GM19324 (cell line): ENCODE measurements around the gene ARFGAP3.
"Not testable (repeated sequence)": the region's sequence is repeated elsewhere in the genome, so short reads cannot be mapped to it uniquely, and the experiment has no call there.

Experiments
- ATAC-seq: cut with Tn5 transposase; IDR thresholded peaks from one replicate; pipeline ENCODE4 v1.9.1; 2021; ENCODE audit warnings: mild to moderate bottlenecking, moderate library complexity; ENCODE audit not compliant: unreplicated experiment, low FRiP score

ARFGAP3 gene

DNA sequence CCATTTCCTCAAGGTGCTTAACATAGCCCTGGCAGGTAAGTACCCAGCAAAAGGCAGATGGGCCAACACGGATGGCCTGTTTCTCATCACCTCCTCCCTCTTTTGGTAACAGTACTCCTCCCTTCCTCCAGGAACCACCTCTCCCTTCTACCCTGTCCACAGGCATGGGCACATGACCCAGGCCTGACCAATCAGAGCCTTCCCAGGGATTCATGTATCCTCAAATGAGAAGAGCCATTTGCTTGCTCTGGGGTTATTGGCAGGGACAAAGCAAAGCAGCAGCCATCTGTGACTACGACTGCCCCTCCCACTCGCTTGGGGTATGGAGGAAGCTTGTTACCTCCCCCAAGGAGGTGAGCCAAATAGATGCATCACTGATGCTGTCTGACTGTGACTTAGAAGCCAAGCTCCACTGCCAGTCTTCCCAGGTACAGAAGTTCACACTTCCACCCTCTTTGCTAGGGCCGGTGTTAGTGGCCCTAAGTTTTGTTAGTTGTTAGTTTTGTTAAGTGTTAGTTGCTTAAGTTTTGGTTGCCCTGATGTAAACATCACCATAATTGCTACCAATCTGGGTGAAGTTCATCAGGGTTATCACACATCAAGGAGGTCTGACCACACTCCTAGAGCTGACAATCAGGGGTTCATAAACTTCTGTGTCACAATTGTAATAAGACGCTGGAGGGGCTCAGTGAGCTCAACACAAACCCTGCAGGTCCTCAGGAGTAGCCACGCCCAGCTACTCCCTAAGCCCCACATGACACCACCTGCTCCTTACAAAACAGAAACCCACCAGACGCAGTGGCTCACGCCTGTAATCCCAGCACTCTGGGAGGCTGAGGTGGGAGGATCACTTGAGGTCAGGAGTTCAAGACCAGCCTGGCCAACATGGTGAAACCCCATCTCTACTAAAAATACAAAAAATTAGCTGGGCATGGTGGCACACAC lies 57.3 kb downstream of the ARFGAP3 start:
- ATAC-seq: no peak

DNA sequence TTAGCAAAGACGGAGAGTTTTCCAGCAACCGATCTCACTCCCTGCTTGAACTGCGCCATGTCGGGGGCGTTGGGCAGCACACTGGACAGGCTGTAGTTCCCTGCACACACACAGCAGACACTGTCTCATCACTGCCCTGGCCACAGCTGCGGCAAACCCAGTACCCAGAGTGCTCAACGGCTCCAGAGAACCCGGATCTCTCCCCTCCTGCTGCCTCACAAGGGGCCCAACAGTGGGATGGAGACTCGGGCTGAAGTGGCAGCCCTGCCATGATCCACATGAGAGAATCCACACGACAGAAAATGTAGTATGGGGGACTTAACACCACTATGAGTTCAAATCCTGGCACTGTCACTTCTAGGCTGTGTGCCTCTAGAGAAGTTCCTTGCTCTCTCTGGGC lies 58.0 kb downstream of the ARFGAP3 start:
- no peak for ATAC-seq

DNA sequence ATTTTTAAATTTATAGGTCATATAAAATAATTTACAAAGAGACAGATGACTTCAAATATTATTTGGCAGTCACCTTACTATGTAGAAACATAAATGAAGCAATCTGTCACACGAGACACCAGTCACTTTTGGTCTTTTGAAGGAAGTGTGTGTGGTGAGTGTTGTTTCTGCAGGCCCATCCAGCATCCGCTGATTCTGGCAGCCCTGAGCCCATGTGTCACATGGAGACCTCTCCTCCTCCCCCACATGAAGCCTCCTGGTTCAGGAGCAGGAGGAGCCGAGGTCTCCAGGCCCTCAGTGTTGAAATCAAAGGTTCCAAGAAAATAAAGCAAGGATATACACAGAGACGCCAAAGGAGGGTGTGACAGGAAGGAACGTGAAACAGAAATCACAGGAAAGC lies 60.1 kb downstream of the ARFGAP3 start:
- ATAC-seq: no peak

DNA sequence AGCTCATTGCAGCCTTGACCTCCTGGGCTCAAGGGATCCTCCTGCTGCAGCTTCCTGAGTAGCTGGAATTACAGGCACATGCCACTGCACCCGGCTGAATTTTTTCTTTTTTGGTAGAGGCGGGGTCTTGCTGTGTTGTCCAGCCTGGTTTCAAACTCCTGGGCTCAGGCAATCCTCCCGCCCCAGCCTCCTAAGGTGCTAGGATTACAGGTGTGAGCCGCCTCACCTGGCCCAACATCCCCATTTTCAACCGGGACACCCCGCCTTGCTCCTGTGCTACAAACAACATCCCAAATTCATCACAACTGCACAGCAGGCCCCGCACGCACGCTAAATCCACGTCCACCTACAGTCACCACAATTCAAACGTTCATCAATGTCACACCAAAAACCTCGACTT lies 61.0 kb downstream of the ARFGAP3 start:
- ATAC-seq: no peak

DNA sequence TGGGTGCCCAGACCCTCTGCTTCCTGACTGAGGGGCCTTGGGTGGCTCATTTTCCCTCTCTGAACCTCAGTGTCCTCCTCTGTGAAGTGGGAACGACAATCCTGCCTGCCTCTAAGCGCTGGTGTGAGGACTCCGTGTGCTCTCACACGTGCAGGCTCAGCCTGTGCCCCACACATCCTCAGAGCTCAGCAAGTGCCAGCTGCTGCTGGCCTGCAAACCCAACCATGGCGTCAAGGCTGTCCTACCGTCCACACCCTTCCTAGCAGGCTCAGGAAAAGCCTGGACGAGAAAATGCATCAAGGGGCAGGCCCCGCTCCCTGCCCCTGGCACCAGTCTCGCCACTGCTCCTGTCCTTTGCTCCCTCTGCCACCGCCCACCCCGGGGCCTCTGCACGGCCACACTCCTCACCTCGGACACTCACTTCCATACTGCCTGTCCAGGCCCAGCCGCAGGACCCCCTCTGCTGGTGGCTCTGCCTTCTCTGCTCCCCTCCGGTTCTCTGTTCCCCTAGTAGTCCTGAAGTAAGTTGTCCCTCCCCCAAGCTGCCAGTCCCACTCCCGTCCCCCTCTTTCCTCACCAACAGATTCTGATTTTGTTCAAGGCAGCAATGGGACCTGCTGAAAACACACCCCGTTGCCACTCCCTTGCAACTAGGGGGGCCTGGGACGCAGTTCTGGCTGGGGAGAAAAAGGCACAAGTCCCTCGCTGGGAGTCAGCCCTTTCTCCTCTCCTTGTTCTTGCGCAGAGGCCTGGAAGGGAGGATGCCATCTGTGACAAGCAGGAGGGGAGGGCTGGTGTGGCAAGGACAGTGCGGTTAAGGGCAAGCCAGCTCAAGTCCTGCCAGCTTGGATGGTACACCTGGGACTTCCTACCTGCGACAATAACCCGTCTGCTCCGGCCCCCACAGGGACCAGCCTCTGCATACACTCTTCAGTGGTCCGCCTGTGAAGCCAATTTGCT lies 62.2 kb downstream of the ARFGAP3 start:
- no peak for ATAC-seq

DNA sequence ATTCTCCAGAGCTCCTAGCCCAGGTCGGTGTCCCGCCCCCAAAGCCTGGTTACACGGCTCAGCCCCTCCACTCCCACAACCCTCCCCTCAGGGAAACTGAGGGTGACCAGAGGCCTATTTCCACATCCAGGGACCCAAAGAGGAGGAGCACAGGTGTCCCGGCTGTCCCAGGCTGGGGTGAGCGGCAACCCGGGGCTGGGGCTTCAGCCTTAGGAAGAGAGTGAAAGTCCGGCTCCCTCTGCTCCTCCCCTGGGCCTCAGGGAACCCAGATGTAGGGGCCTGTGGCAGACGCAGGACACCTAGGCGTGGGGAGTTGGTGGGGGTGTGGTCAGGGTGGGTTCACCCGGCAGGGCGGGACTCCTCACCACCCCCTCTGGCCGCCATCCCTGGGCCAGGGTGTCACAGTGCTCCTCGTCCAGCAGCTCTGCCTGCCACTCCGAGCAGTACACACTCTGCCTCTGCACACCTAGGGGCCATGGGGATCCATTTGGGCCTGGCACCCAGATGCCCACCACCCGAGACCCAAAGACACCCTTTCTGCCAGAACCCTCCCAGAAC lies 63.1 kb downstream of the ARFGAP3 start:
- ATAC-seq: no peak

DNA sequence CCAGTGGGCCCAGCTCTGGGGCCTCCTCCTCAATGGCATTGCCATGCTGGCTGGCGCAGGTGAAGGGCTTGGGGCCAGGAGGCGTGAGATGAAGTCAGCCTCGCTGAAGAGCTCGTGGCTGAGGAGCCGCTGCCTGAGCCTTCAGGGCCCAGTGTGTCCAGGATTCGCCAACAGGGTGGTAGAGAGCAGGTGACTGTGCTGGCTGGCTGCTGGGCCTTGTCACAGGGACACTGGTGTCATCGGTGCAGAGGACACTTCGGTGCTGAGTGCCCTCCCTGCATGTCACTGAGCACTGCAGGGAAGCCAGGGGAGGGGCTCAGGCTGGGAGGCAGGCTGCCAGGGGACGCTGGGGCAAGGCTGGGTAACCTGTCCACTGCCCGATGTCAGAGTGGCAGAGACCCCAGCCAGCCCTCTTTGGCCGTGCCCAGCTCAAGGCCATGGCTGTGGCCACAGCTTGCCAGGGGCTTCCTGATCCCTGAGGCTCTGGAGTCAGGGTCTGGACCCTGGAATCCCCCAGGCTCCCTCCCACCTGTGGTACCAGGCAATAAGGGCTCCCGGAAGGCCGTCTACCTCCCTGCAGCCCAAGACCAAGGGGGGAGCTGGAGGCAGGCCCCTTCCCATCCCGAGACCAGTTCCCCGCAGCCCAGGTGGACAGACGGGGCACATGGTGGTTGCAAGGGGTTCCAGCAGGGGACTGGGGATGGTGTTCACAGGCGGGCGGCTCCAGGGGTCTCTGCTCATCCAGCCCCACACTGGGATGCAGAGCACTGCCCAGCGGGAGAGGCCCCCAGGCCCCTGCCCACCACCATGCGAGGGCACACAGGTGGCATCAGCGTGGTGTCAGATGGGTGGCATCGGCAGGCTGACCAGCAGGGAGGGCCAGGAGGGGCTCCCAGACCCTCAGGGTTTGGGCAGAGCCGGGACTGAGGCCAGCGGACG lies 63.9 kb downstream of the ARFGAP3 start:
- ATAC-seq: no peak

DNA sequence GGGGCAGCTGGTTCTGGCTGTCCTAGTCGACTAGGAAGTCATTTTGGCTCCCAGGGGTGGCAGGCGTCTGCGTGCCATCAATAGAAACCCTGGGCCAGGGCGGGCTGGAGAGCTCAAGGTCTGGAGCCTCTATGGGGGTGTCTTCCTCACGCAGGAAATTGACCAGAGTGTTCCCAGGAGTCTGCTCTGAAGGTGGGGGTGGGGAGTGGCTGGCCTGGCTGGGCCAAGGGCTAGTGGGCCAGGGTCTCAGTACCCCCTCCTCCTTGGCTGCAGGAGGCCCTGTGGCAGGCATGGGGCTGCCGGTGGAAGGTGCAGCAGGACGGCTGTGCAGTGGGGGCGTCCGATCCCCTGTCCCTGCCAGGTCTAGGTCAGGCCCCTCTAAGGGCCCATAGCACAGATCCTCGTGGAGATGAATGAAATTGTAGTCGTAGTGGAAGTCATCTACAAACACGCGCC lies 64.6 kb downstream of the ARFGAP3 start:
- ATAC-seq: no peak

DNA sequence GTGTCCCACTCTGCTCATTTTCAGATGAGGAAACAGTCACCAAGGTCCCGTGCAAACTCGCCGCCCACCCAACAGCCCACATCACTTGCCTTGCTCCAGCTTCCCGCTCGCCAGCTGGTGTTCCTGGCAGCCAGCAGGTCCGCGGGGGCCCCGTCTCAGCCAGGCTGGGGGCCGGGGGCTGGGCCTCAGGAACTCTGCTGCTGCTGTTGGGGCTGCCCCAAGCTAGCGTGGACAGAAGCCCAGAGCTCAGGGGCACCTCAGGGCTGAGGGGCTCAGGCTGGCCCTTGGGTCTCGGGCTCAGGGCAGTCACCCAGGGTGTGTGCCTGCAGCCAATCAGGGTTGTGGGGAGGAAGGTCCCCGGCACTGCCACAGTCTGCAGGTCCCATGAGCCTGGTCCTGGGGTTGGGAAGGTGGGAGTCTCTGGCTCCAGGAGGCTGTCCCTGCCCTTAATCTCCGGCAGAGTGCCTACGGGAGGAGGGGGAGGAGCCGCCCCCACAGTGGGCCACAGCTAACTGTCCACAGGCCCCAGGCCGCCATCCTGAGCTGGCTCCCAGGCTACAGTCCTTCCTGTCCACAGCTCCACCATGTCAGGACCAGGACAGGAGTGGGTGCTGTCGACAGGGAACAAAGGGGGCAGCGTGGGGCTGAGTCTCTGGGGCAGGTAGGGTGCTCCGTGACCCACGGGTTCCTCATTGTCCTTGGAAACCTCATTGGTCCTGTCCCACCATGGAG lies 65.2 kb downstream of the ARFGAP3 start:
- ATAC-seq: no peak

DNA sequence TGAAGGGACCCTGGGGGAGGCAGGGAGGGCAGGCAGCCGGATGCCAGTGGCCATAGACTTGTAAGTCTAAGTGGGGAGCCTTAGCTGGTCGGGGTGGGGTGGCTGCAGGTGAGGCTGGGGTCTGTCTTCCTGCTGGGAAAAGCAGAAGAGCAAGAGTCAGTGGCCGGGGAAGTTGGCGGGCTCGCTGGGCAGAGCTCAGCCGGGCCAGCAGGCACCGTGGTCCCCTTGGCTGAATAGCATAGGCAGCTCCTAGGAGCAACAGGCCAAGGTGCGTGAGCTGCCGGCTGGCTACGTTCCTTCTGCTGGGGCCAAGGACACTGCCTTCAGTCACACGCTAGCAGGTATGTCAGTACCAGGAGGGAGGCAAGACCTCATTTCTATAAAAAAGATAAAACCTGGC lies 68.6 kb downstream of the ARFGAP3 start:
- no peak for ATAC-seq

DNA sequence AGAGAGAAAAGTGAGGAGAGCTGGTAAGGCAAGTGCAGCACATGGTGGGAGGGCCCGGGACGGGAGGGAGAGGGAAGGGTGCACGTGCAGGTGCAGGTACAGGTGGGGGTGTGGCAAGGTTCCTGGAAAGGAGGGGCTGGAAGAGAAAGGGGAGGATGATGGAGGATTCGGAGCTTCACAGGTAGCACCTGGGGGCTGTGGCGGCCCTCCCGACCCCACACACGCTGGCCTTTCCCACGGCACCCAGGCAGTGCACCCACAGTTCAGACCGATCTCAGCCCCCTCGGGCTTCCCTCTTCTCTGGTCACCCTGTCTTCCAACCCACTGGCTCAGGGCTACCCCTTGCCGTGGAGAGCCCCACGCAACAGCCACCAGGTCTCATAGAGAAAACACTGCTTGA lies 69.1 kb downstream of the ARFGAP3 start:
- ATAC-seq: no peak

DNA sequence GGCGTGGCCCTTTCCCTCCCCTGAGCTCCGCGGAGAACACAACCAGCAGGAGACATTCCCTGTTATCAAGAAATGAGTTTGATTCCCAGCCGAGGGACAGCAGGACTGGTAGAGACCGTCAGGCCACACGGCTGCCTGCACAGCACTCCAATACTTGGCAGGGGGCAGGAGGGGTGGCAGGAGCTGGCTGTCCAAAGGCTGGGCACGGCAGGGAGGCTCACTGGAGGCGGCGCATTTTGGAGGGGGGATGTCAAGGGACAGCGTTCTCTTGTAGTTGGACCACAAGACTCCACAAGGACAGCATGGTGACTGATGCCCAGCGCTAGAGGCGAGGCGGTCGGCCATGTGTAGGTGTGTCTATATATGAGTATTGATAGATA lies 69.7 kb downstream of the ARFGAP3 start:
- no peak for ATAC-seq

DNA sequence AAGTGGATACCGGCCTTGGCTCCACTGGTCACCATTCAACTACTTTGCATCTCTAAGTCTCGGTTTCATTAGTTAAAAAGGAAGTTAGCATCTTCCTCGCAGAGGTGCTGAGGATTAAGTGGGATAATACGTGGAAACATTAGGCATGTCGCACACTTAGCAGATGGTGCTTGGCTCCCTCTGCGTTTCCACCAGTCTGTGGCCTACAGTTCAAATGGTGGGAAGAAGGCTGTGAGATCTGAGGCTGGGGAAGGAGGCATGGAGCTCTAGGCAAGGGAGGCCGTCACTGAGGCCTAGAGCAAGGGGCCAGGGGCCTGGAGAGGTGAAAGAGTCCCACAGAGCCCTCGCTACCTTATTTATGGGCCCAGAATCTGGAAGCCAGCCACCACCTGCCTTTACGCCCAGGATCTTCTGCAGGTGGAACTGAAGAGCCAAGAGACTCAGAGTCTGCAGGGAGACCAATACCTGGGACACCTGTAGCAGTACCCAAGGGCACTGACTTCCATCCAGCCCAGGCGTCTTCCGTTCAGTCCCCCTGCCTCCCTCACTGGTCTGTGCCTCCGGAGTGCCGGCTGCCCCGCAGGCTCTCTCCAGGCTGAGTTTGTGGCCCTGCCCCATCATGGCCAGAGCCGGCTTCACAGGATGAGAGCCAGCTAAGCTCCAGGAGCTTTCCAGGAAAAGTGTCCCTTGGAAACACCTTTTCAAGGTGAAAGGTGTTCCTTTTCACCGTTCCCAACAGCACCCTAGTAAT lies 70.3 kb downstream of the ARFGAP3 start:
- no peak for ATAC-seq

DNA sequence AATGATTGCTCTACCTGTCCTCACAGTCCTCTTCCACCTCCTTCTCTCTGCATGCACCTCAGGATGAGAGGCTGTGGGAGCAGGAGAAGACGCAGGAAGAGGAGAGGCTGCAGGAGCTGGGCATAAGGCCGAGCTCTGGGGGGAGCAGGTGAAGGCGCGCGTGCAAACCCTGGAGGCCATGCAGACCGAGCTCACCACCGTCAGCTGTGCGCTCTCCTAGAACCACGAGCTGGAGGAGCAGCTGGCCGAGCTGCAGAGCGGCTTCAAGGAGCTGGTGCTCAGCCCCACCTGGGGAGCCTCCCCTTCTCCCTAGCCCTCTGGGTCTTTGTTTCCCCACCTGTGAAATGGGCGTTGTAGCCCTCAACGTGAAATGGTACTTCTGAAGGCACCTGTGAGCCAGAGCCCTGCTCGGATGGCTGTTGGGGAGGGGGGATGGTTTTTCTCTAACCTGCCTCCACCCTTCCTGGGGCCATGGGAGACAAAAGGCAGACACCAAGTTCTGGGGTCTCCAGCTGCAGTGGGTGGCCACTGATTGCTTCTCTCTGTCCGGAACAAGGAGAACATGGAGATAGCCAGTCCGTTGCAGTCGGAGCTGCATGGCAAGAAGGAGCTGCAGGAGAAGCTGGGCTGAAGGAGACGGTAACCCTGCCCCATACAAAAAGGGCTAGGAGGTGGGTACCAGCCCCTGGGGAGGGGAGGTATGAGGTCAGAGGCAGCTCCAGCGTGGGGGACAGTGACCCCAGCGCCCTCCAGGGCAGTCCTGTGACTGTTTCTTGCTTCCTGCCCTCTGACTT lies 71.2 kb downstream of the ARFGAP3 start:
- ATAC-seq: no peak

DNA sequence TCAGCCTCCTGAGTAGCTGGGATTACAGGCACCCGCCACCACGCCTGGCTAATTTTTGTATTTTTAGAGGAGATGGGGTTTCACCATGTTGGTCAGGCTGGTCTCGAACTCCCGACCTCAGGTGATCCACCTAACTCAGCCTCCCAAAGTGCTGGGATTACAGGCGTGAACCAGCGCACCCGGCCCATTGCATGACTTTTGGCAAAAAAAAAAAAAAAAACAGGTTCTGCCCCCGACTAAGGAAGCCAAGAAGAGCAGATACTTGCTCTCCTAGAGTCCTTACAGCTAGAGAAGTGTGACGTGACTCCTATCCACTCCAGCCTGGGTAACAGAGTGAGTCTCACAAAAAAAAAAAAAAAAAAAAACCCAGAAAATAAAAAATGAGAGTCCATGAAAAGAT lies 74.8 kb downstream of the ARFGAP3 start:
- ATAC-seq: not testable (repeated sequence)

DNA sequence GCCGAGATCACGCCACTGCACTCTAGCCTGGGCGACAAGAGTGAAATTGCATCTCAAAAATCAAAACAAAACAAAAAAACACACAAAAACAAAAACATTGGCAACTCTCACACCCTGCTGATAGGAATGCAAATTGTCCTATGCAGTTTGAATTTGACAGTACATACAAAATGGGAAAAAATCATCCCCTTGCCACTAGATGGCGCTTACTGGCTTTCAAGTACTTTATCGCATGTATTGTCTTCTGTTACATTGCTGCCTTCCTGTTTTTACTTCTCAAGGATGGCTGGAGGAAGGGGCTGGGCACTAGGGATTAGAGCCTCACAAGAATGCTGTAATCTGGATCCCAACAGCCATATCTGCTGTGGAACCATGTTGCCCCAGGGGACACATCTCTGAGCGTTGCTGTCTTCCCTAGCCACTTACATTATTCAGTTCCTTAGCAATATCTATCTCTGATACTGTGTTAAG lies 77.0 kb downstream of the ARFGAP3 start:
- ATAC-seq: peak; percentile 46

DNA sequence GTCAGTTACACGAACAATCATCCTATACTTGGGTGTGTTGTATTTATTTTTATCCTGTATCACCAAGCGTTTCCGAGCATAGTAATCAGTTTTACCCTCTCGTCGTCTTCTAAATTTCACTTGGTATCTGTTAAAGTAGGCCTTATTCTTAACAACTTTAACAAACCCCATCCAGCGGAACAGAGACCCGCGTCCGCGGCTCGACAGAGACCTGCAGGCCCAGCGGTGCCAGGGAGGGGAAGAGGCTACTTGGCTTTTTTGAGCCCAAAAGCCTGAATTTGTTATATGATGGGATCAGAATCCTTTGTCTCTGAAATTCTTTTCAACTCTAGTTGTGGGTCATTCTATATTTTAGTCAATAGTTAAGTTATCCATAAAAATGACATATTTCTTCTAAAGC lies 79.9 kb downstream of the ARFGAP3 start:
- no peak for ATAC-seq

DNA sequence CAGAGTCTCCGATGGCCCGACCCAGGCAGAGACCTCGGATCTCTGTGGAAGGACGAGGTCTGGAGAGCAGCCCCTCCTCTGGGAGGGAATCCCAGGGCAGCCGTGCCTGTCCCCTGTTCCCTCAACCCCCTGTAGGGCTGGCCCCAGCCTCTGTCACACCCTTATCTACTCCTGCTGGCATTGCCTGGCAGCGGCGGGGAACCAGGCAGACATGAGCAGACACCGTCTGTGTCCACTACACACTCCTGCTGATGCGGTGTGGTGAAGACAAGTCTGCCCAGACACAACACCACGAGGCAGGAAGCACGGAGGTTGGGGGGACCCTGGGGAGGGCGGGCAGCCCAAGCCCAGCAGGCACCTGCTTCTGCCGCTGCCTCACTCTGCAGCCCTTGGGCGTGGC lies 83.9 kb downstream of the ARFGAP3 start:
- no peak for ATAC-seq
